GM21515 (cell line): Measurements from ENCODE around the gene PTCSC3.
"Not testable (repeated sequence)": the region's sequence is repeated elsewhere in the genome, so short reads cannot be mapped to it uniquely, and the experiment has no call there.

ENCODE experiments used
- ATAC-seq: cut with Tn5 transposase; IDR thresholded peaks from one replicate; pipeline ENCODE4 v1.9.1; 2021; ENCODE audit not compliant: unreplicated experiment

PTCSC3 gene

GRCh38 chr14:36174767-36175424 is 1.6 kb downstream of the PTCSC3 start:
- no peak for ATAC-seq

GRCh38 chr14:36173161-36173560 is 3.4 kb downstream of the PTCSC3 start:
- no peak for ATAC-seq

- no peak for ATAC-seq
Measured at GRCh38 chr14:36171607-36172006, 4.9 kb downstream of the PTCSC3 start.

- no peak for ATAC-seq
Measured at GRCh38 chr14:36167431-36167830, 9.1 kb downstream of the PTCSC3 start.

- no peak for ATAC-seq
Measured at GRCh38 chr14:36163451-36163850, 13.1 kb downstream of the PTCSC3 start.

GRCh38 chr14:36162267-36162666 is 14.3 kb downstream of the PTCSC3 start:
- no peak for ATAC-seq

- ATAC-seq: no peak
Measured at GRCh38 chr14:36161776-36162175, 14.7 kb downstream of the PTCSC3 start.

- no peak for ATAC-seq
Measured at GRCh38 chr14:36151335-36151734, 25.2 kb downstream of the PTCSC3 start.

- no peak for ATAC-seq
Measured at GRCh38 chr14:36134038-36134437, 42.5 kb downstream of the PTCSC3 start.

GRCh38 chr14:36132826-36133225 is 43.7 kb downstream of the PTCSC3 start:
- ATAC-seq: no peak

GRCh38 chr14:36130186-36130585 is 46.3 kb downstream of the PTCSC3 start:
- ATAC-seq: no peak

GRCh38 chr14:36129181-36129580 is 47.3 kb downstream of the PTCSC3 start:
- ATAC-seq: no peak

- ATAC-seq: no peak
Measured at GRCh38 chr14:36113341-36113740, 63.2 kb downstream of the PTCSC3 start.

GRCh38 chr14:36111822-36112583 is 64.5 kb downstream of the PTCSC3 start:
- ATAC-seq: no peak

GRCh38 chr14:36105401-36105800 is 71.1 kb downstream of the PTCSC3 start:
- ATAC-seq: no peak

- ATAC-seq: not testable (repeated sequence)
Measured at GRCh38 chr14:36104258-36104657, 72.3 kb downstream of the PTCSC3 start.

GRCh38 chr14:36099619-36100018 is 76.9 kb downstream of the PTCSC3 start:
- no peak for ATAC-seq

GRCh38 chr14:36097356-36097755 is 79.2 kb downstream of the PTCSC3 start:
- ATAC-seq: no peak

GRCh38 chr14:36096090-36096489 is 80.4 kb downstream of the PTCSC3 start:
- no peak for ATAC-seq

- no peak for ATAC-seq
Measured at GRCh38 chr14:36094963-36095362, 81.6 kb downstream of the PTCSC3 start.

GRCh38 chr14:36091096-36091495 is 85.4 kb downstream of the PTCSC3 start:
- ATAC-seq: no peak

GRCh38 chr14:36087411-36087810 is 89.1 kb downstream of the PTCSC3 start:
- no peak for ATAC-seq
